OCI-M2 (cell line): Measurements from ENCODE around the gene ANKZF1.
"Not testable (repeated sequence)": the region's sequence is repeated elsewhere in the genome, so short reads cannot be mapped to it uniquely, and the experiment has no call there.

Experiments used
- DNase-seq: peaks from one replicate; lab custom pipeline; 2025; ENCODE audit not compliant: unreplicated experiment; lab: John Stamatoyannopoulos, UW

ANKZF1 gene

DNA sequence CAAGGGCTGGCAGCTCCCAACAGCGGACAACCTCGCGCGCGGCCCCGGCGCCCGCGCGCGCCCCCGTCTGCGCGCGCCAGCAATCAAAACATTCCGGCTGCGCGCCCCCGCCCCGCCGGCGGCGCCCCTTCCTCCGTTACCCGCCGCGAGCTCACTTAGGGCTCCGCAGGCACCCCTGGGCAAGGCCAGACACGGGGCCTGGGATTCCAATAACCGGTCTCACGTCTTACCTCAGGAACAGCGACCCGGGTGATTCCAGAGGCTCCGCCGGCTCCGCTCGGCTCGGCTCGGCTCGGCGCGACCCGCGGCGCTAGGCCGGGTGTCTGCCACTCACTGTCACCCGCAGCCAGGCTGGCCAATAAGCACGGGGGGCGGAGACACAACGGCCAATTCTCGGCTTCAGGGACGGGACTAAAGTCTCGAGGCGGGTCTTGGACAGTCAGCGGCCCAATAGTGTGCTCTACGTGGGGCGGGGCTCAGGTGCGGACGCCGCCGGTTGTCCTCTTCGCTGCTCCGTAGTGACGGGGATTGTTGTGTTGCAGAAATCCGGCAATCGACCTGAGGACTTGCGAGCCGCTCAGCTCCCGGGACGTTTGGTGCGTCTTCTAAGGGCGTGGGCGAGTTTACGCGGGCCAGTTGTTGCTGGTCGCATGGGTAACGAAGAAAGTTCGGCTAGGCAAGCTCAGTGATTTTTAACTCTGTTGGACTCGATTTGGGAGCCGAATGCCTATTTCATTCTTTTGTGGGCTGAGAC lies at the start of gene ANKZF1, which contains the start of gene ATG9A:
TSS of gene ANKZF1 (plus strand) at position 502 of the 754 bp plus-strand sequence. CDS start 452 bp downstream, outside the sequence.
TSS of gene ATG9A (minus strand) at position 332 of the 754 bp plus-strand sequence. CDS start 1,612 bp downstream, outside the sequence.
- DNase-seq = peak; percentile 94

DNA sequence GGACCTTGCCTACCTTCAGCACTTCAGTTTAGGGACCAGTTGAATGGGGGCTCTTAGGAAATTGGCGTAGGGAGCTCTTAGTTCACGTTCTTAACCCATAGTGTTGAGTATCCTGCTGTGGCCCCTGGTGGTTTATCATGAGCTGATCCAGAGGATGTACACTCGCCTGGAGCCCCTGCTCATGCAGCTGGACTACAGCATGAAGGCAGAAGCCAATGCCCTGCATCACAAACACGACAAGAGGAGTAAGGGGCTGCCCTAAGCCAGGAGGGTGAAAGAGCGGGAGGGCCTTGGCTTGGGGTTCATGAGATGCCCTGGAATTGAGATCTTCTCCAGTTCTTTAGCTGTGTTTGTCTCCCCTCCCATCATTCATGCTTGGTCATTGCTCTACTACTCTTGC lies 48.6 kb upstream of the ANKZF1 start:
- no peak for DNase-seq

DNA sequence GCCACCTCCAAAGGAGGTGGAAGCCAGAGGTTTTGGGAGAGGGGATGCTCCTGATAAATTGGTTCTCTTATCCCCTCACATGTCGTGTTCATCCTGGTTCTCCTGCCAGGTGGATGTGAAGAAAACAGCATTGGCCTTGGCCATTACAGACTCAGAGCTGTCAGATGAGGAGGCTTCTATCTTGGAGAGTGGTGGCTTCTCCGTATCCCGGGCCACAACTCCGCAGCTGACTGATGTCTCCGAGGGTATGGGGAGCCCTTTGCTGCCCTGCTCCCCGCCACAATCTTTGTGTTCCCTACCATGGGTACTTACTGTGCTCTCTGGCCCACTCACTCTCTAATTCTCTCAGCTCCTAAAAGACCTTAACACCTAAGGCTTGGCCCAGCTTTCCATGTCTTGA lies 48.1 kb upstream of the ANKZF1 start:
- DNase-seq = no peak

DNA sequence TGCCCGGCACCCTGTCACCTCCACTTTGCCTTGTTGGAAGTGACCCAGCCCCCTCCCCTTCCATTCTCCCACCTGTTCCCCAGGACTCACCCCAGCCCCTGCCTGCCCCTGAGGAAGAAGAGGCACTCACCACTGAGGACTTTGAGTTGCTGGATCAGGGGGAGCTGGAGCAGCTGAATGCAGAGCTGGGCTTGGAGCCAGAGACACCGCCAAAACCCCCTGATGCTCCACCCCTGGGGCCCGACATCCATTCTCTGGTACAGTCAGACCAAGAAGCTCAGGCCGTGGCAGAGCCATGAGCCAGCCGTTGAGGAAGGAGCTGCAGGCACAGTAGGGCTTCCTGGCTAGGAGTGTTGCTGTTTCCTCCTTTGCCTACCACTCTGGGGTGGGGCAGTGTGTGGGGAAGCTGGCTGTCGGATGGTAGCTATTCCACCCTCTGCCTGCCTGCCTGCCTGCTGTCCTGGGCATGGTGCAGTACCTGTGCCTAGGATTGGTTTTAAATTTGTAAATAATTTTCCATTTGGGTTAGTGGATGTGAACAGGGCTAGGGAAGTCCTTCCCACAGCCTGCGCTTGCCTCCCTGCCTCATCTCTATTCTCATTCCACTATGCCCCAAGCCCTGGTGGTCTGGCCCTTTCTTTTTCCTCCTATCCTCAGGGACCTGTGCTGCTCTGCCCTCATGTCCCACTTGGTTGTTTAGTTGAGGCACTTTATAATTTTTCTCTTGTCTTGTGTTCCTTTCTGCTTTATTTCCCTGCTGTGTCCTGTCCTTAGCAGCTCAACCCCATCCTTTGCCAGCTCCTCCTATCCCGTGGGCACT lies 47.1 kb upstream of the ANKZF1 start:
- no peak for DNase-seq

- DNase-seq = no peak
Observed at GRCh38 chr2:219183151-219183772, 46.3 kb upstream of the ANKZF1 start.

DNA sequence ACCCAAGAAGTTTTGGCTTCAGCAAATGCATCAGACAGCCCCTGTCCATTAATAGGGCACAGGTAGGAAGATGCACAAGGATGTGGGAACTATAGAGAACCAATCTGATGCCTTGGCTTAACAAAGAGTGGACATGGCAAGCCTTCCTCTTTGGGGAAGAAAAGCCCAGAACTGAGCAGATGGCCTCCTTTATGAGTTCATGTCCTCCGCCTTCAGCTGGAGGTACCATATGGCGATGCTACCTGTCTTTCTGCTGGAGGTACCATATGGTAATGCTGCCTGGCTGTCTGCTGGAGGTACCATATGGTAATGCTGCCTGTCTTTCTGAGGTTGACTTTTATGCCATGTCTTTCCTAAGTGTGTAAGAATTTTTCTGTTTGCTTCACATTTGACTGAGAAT lies 45.5 kb upstream of the ANKZF1 start:
- DNase-seq = no peak

DNA sequence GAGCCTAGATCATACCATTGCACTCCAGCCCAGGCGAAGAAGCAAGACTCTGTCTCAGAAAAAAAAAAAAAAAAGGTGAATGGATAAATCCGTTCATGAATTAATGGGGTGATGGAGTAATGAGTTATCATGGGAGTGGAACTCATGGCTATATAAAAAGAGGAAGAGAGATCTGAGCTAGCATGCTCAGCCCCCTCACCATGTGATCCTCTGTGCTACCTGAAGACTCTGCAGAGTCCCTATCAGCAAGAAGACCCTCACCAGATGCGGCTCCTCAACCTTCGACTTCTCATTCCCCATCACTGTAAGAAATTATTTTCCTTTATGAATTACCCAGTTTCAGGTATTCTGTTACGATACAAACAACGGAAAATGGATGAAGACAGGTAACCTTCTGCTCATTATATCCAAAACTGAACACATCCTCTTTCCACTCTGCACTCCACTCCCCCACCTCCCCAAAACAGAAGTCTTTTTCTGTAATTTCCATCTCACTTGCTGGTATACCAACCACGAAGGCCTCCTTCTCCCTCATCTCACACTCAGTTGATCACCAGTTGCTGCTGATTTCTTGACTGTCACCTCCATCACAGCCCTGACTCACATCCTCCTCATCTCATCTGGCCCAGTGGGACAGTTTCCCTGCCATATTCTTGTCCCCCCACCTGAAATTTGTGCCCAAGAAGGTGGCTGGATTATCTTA lies 42.7 kb upstream of the ANKZF1 start:
- no peak for DNase-seq

DNA sequence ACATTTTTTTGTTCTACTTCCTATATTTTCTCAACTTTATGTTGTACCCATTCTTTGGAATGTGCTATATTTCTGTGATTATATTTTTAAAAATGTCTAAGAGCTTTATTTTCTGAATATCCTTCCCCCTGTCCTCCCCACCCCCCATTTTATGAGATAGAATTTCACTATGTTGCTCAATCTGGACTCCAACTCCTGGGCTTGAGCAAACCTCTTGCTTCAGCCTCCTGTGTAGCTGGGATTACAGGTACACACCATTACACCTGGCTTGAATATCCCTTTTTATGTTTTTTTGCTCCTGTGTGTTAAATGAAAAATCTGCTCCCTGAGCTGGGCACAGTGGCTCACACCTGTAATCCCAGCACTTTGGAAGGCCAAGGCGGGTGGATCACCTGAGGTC lies 32.2 kb upstream of the ANKZF1 start:
- no peak for DNase-seq

GRCh38 chr2:219198974-219199373 lies 30.6 kb upstream of the ANKZF1 start:
- no peak for DNase-seq

GRCh38 chr2:219199470-219200211 lies 30.0 kb upstream of the ANKZF1 start:
- no peak for DNase-seq

DNA sequence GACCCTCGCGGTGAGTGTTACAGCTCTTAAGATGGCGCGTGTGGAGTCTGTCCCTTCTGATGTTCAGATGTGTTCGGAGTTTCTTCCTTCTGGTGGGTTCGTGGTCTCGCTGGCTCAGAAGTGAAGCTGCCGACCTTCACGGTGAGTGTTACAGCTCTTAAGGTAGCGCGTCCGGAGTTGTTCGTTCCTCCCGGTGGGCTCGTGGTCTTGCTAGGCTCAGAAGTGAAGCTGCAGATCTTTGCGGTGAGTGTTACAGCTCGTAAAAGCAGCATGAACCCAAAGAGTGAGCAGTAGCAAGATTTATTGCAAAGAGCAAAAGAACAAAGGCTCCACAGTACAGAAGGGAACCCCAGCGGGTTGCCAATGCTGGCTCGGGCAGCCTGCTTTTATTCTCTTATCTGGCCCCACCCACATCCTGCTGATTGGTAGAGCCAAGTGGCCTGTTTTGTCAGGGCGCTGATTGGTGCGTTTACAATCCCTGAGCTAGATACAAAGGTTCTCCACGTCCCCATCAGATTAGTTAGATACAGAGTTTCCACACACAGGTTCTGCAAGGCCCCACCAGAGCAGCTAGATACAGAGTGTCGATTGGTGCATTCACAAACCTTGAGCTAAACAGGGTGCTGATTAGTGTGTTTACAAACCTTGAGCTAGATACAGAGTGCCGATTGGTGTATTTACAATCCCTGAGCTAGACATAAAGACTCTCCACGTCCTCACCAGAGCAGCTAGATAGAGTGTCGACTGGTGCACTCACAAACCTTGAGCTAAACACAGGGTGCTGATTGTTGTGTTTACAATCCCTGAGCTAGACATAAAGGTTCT lies 28.9 kb upstream of the ANKZF1 start:
- not testable (repeated sequence) for DNase-seq

DNA sequence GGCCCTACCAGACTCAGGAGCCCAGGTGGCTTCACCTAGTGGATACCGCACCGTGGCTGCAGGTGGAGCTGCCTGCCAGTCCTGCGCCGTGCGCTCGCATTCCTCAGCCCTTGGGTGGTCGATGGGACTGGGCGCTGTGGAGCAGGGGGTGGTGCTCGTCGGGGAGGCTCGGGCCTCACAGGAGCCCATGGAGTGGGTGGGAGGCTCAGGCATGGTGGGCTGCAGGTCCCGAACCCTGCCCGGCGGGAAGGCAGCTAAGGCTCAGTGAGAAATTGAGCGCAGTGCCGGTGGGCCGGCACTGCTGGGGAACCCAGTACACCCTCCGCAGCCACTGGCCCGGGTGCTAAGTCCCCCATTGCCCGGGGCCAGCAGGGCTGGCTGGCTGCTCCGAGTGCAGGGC lies 28.3 kb upstream of the ANKZF1 start:
- not testable (repeated sequence) for DNase-seq

GRCh38 chr2:219204425-219205164 lies 25.0 kb upstream of the ANKZF1 start:
- DNase-seq = no peak

- no peak for DNase-seq
Observed at GRCh38 chr2:219205165-219205538, 24.5 kb upstream of the ANKZF1 start.

- no peak for DNase-seq
Observed at GRCh38 chr2:219205981-219206327, 23.7 kb upstream of the ANKZF1 start.

DNA sequence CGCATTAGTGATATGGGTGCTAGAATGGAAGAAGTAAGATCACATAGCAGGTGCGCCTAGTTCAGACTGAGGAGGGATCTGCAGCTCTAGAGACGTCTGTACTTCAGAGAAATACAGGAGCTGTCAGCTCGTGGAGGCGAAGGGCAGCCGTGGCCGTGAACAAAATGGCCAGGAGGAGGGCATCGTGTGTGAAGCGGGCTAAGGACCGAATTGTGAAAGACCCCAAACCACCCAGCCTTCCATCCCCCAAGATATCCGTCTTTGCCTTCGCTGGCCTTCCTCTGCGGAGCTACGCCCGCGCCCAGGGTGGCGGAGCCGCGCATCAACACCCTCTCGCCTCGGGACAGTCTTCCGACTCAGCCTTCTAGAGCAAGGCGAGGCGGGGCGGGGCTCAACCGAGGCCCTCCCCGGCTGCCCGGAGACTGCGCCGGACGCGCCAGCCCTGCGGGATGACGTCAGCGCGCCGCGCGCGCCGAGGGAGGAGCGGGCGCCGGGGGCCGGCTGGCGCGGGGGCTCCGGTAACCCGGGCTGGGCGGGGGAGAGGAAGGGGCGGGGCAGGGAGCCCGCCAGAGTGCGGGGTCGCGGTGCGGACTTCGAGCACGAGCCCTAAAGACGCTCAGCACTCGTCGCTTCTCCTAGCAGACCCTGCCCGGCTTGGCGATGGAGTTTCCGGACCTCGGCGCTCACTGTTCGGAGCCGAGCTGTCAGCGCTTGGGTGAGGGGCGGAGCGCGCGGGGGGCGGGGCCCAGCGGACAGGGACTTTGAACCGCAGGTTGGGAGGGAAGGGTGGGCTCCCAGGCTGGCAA lies 23.1 kb upstream of the ANKZF1 start, which contains the start of gene ZFAND2B:
TSS of gene ZFAND2B (plus strand) at position 455 of the 806 bp plus-strand sequence. CDS start at position 661, 206 bp downstream.
- peak; percentile 62 for DNase-seq

DNA sequence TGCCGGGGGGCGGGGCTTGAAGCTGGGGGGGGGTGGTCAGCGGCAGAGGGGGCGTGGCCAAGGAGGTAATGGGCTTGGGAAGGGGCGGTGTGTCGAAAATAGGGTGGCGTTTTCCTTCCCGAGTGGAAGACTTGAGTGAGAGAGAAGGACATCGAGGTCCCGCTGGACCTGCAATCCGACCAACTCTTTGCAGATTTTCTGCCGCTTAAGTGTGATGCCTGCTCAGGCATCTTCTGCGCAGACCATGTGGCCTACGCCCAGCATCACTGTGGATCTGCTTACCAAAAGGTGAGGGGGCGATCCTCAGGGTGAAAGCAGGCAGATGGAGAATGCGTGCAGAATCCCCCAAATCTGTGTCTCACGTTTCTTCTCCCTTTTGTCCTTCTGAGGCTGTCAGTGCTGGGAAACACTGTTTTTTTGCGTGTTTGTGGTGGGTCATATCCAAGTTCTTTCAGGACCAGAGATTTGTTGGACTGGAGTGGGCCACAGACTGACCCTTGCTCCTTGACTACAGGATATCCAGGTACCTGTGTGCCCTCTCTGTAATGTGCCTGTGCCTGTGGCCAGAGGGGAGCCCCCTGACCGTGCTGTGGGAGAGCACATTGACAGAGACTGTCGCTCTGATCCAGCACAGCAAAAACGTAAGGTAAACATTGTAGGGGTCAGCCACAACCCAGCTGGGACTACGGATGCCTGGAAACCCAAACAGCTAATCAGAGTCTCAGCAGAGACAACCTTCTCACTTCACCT lies 22.3 kb upstream of the ANKZF1 start:
- peak; percentile 57 for DNase-seq
